BLaER1 treated with 17β-estradiol and CSF1 and Interleukin-3, amounts not matched to agents 10 nM and 100 nM (cell line): Measurements from ENCODE around the gene THRB.
"Not testable (repeated sequence)": the region's sequence is repeated elsewhere in the genome, so short reads cannot be mapped to it uniquely, and the experiment has no call there.

Experiments used
- H3K27ac ChIP-seq, 11 experiments: shearing (Covaris generic); formaldehyde crosslinking; 2 replicates each; pipeline ENCODE4 v1.8.1; 2022
- H3K27me3 ChIP-seq, 11 experiments: shearing (Covaris generic); formaldehyde crosslinking; 2 replicates each; pipeline ENCODE4 v1.8.1; 2022
- H3K36me3 ChIP-seq, 11 experiments: shearing (Covaris generic); formaldehyde crosslinking; 2 replicates each; pipeline ENCODE4 v1.8.1; 2022
- H3K4me1 ChIP-seq, 10 experiments: shearing (Covaris generic); formaldehyde crosslinking; 2 replicates each; pipeline ENCODE4 v1.8.1; 2022
- H3K4me2 ChIP-seq, 11 experiments: shearing (Covaris generic); formaldehyde crosslinking; 2 replicates each; pipeline ENCODE4 v1.8.1; 2022
- H3K4me3 ChIP-seq, 10 experiments: shearing (Covaris generic); formaldehyde crosslinking; 2 replicates each; pipeline ENCODE4 v1.8.1; 2022
- H3K9ac ChIP-seq, 11 experiments: shearing (Covaris generic); formaldehyde crosslinking; 2 replicates each; pipeline ENCODE4 v1.8.1; 2022
- H3K9me3 ChIP-seq, 11 experiments: shearing (Covaris generic); formaldehyde crosslinking; replicated peaks in 1 of 11; 2 replicates each; pipeline ENCODE4 v1.8.1; 2022
- H4K20me1 ChIP-seq, 11 experiments: shearing (Covaris generic); formaldehyde crosslinking; 2 replicates each; pipeline ENCODE4 v1.8.1; 2022
- Cebpa-rat ChIP-seq, 11 experiments: shearing (Covaris generic); IDR thresholded peaks; 2 replicates each; pipeline ENCODE4 v1.8.1; 2022

THRB gene

DNA sequence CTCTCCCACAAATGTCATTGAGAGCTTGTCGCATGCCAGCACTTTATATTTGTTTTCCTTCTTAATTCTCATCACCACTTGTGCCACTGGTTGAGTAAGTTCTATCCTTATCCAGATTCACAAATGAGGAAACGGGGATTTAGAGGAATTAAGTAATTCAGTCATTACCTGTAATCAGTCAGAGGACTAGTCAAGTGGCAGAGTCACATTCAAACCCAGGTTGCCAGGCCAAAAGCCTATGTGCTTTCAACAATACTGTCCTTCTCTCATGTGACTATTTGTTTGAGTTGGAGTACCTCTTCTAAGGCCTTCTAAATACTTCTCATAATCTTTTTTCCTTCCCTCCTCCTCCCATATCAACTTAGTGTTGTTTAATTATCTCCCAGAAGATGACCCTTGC is 76.9 kb downstream of the THRB start:
- Histone ChIP-seq H3K4me2 (no peak overlapping the region), H3K27ac (no peak overlapping the region), H3K4me3 (no peak overlapping the region), H3K9me3 (no peaks in the 10 kb centered on the region), H4K20me1 (no peaks in the 10 kb centered on the region), H3K36me3 (no peaks in the 10 kb centered on the region), H3K4me1 (no peaks in the 10 kb centered on the region), H3K9ac (no peak overlapping the region), H3K27me3 (no peaks in the 10 kb centered on the region)
- TF ChIP-seq Cebpa-rat (IDR thresholded peaks at IDR 0.05) = no peak

DNA sequence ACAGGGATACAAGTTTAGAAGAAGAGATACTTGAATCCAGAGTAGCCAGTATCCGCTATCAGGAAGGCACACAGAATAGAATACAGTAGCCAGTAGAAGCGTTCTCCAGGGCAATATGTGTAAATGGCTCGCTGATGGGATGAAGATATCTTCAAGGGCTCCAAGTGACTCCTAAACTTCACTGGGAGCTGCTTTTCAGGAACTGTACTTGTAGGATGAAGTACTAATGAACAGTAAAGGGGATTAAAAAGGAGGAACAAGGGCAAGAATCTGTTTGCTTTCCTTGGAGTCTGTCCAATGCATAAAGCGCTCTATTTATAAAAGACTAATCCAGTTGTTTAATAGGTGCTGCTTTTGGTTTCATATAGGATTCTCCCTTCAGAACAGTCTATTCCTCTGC is 78.4 kb downstream of the THRB start:
- TF ChIP-seq Cebpa-rat (IDR thresholded peaks at IDR 0.05) = no peak
- no peak overlapping the region for H3K4me3 ChIP-seq
- H4K20me1 ChIP-seq = no peaks in the 10 kb centered on the region
- H3K27ac ChIP-seq = no peak overlapping the region
- no peak overlapping the region for H3K4me2 ChIP-seq
- no peaks in the 10 kb centered on the region for H3K27me3 ChIP-seq
- no peaks in the 10 kb centered on the region for H3K4me1 ChIP-seq
- no peaks in the 10 kb centered on the region for H3K36me3 ChIP-seq
- H3K9ac ChIP-seq = no peak overlapping the region
- H3K9me3 ChIP-seq = no peaks in the 10 kb centered on the region

DNA sequence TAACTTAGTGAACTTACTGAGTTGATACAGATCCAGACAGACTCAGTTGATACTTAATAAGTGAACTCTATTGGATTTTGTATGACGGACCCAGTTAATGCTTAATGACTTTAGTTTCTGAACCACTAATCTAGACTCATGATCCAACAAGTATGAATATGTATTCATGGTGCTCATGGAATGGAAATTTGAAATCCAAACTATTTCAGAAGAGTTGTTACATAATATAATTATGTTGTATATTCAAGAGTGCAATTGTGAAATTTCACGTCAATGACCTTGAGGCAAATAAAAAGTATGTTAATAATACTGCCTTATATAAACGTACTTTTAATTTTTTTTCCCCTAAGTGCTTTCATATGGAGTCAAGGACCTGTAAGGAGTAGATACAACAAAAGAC is 78.8 kb downstream of the THRB start:
- Histone ChIP-seq H3K4me3 (no peak overlapping the region), H3K9me3 (no peaks in the 10 kb centered on the region), H4K20me1 (no peaks in the 10 kb centered on the region), H3K9ac (no peak overlapping the region), H3K4me1 (no peaks in the 10 kb centered on the region), H3K4me2 (no peak overlapping the region), H3K27me3 (no peaks in the 10 kb centered on the region), H3K27ac (no peak overlapping the region), H3K36me3 (no peaks in the 10 kb centered on the region)
- TF ChIP-seq Cebpa-rat (IDR thresholded peaks at IDR 0.05) = no peak

DNA sequence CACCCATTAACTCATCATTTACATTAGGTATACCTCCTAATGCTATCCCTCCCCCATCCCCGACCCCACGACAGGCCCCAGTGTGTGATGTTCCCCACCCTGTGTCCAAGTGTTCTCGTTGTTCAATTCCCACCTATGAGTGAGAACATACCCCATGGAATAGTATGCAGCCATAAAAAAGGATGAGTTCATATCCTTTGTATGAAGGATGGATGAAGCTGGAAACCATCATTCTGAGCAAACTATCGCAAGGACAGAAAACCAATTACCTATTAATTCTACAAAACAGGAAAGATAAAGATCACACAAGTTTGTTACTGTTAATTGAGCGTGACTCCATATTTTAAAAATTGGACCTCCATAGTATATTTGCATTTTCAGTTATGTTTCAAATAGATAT is 81.0 kb downstream of the THRB start:
- not testable (repeated sequence) for H3K27me3 ChIP-seq, H3K4me1 ChIP-seq, H3K9ac ChIP-seq, H3K9me3 ChIP-seq, H3K4me3 ChIP-seq, H3K4me2 ChIP-seq, H3K27ac ChIP-seq, H4K20me1 ChIP-seq, H3K36me3 ChIP-seq

GRCh38 chr3:24410860-24411259 is 83.8 kb downstream of the THRB start:
- Histone ChIP-seq H3K27me3 (no peaks in the 10 kb centered on the region), H3K4me2 (no peak overlapping the region)
- no peak for TF ChIP-seq Cebpa-rat (IDR thresholded peaks at IDR 0.05)

GRCh38 chr3:24407980-24408680 is 86.5 kb downstream of the THRB start:
- H3K36me3 ChIP-seq = no peaks in the 10 kb centered on the region
- no peak overlapping the region for H3K9ac ChIP-seq
- TF ChIP-seq Cebpa-rat (IDR thresholded peaks at IDR 0.05) = no peak

More at GRCh38 chr3:24410860-24411259, 83.8 kb downstream of the THRB start:
- Histone ChIP-seq H3K27ac (no peak overlapping the region), H3K4me1 (no peaks in the 10 kb centered on the region), H3K36me3 (no peaks in the 10 kb centered on the region), H4K20me1 (no peaks in the 10 kb centered on the region), H3K4me3 (no peak overlapping the region), H3K9me3 (no peaks in the 10 kb centered on the region), H3K9ac (no peak overlapping the region)

GRCh38 chr3:24406900-24407299 is 87.8 kb downstream of the THRB start:
- H3K4me1 ChIP-seq = no peaks in the 10 kb centered on the region
- no peaks in the 10 kb centered on the region for H3K36me3 ChIP-seq
- no peak overlapping the region for H3K9ac ChIP-seq
- no peak overlapping the region for H3K4me2 ChIP-seq
- H3K4me3 ChIP-seq = no peak overlapping the region
- no peaks in the 10 kb centered on the region for H4K20me1 ChIP-seq
- TF ChIP-seq Cebpa-rat (IDR thresholded peaks at IDR 0.05) = no peak
- H3K27ac ChIP-seq = no peak overlapping the region
- H3K9me3 ChIP-seq = no peaks in the 10 kb centered on the region
- no peaks in the 10 kb centered on the region for H3K27me3 ChIP-seq

More at GRCh38 chr3:24407980-24408680, 86.5 kb downstream of the THRB start:
- Histone ChIP-seq H3K4me2 (no peak overlapping the region), H3K4me3 (no peak overlapping the region), H3K27ac (no peak overlapping the region), H4K20me1 (no peaks in the 10 kb centered on the region), H3K9me3 (no peaks in the 10 kb centered on the region), H3K27me3 (no peaks in the 10 kb centered on the region), H3K4me1 (no peaks in the 10 kb centered on the region)

- Histone ChIP-seq H3K4me2 (no peak overlapping the region), H3K36me3 (no peaks in the 10 kb centered on the region), H3K27ac (no peak overlapping the region), H3K4me3 (no peak overlapping the region), H4K20me1 (no peaks in the 10 kb centered on the region), H3K4me1 (no peaks in the 10 kb centered on the region), H3K9me3 (no peaks in the 10 kb centered on the region), H3K27me3 (no peaks in the 10 kb centered on the region), H3K9ac (no peak overlapping the region)
- no peak for TF ChIP-seq Cebpa-rat (IDR thresholded peaks at IDR 0.05)
These were observed 89.6 kb downstream of the THRB start for GRCh38 chr3:24405057-24405456.

GRCh38 chr3:24401811-24402185 is 92.9 kb downstream of the THRB start:
- no peak overlapping the region for H3K4me2 ChIP-seq
- H4K20me1 ChIP-seq = no peaks in the 10 kb centered on the region
- H3K9ac ChIP-seq = no peak overlapping the region
- no peak for TF ChIP-seq Cebpa-rat (IDR thresholded peaks at IDR 0.05)
- no peaks in the 10 kb centered on the region for H3K36me3 ChIP-seq
- H3K4me1 ChIP-seq = no peaks in the 10 kb centered on the region
- H3K4me3 ChIP-seq = no peak overlapping the region
- H3K27me3 ChIP-seq = no peaks in the 10 kb centered on the region
- H3K27ac ChIP-seq = no peak overlapping the region
- no peaks in the 10 kb centered on the region for H3K9me3 ChIP-seq

DNA sequence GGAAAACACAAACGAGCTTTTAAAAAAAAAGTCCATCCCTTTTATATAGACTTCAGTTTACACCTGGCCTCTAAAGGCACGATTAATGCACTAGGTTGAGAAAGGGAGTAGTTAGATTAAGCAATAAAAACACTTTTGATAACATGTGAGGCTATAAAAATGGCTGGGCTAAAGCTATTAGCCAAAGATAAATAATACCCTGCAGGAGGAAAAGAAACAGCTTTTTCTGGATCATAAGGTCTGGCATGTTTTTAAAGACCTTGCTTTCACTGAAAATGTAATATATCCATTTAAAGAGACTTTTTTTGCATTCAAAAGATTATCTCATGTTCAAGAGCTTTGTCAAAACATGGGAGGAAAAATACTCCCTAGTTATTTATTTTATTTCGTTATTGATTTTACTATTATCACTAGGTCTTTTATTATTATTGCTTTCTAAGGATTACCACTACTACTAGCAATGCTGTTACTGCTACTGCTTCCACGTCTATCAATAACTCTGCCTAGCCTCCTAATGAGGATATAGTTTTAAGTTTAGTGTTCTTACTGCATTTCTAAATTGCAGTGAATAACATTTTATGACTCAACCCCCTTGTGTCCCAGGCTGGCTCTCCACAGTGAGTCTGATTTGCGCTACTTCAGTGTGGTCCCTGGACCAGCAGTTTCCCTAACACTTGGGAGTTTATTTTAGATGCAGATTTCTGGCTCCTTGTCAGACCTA is 93.4 kb downstream of the THRB start:
- no peak overlapping the region for H3K9ac ChIP-seq
- H3K27ac ChIP-seq = no peak overlapping the region
- H3K9me3 ChIP-seq = no peaks in the 10 kb centered on the region
- no peaks in the 10 kb centered on the region for H4K20me1 ChIP-seq
- H3K27me3 ChIP-seq = no peaks in the 10 kb centered on the region
- H3K4me3 ChIP-seq = no peak overlapping the region
- no peak for TF ChIP-seq Cebpa-rat (IDR thresholded peaks at IDR 0.05)
- no peaks in the 10 kb centered on the region for H3K4me1 ChIP-seq
- no peak overlapping the region for H3K4me2 ChIP-seq
- no peaks in the 10 kb centered on the region for H3K36me3 ChIP-seq
